Activated naive CD8-positive, alpha-beta T cell treated with anti-CD3 and anti-CD28 coated beads, Interleukin-2, amount 50 U/mL, for 24 hours (primary cell): ENCODE measurements around the gene NFATC2.

Experiments used
- ATAC-seq: fragments of 150-1000 bp; cut with Tn5 transposase; one replicate; pipeline ENCODE4 v1.10.0; 2021
- DNase-seq: peaks from one replicate; pipeline ENCODE4 v3.0.0; 2021
- H3K27ac Mint-ChIP-seq: one replicate; pipeline ENCODE4 v1.8.0; 2021; ENCODE audit warnings: mild to moderate bottlenecking, mixed read lengths
- H3K27me3 Mint-ChIP-seq: one replicate; pipeline ENCODE4 v1.8.0; 2021; ENCODE audit warnings: mixed read lengths
- H3K36me3 Mint-ChIP-seq: one replicate; pipeline ENCODE4 v1.8.0; 2021; ENCODE audit warnings: low read depth, mixed read lengths
- H3K4me1 Mint-ChIP-seq: one replicate; pipeline ENCODE4 v1.8.0; 2021; ENCODE audit warnings: mixed read lengths
- H3K4me3 Mint-ChIP-seq: one replicate; pipeline ENCODE4 v1.8.0; 2021; ENCODE audit warnings: mild to moderate bottlenecking, moderate library complexity, mixed read lengths
- H3K9me3 Mint-ChIP-seq: one replicate; pipeline ENCODE4 v1.8.0; 2021; ENCODE audit warnings: mixed read lengths

The NFATC2 gene

DNA sequence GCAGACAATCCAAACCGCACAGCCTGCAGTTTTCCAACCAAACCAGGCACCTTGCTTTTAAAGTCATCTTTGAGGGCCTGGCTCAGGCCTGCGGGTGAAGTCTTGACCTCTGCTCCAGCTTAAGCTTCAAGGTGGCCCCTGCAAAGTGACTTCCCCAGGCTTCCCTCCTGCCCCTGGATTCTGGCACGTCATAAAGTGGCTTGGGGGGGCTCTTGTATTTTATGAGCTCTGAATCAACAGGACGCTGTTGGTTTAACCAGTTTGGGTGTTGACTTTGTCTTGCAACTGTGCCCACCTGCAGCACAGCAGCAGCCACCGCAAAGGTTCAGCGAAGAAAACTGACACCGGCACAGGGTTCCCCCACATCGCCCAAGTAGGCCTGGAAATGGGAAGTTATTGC lies 81.2 kb downstream of the NFATC2 start:
- no peak overlapping the region for H3K4me3 Mint-ChIP-seq
- peaks cover 50% of the 10 kb centered on the region for H3K4me1 Mint-ChIP-seq
- no peaks in the 10 kb centered on the region for H3K27me3 Mint-ChIP-seq
- no peak for DNase-seq
- no peak for ATAC-seq
- H3K36me3 Mint-ChIP-seq, result peaks cover 47% of the 10 kb centered on the region
- peak overlapping the region; percentile 68 for H3K27ac Mint-ChIP-seq
- H3K9me3 Mint-ChIP-seq, result no peaks in the 10 kb centered on the region

DNA sequence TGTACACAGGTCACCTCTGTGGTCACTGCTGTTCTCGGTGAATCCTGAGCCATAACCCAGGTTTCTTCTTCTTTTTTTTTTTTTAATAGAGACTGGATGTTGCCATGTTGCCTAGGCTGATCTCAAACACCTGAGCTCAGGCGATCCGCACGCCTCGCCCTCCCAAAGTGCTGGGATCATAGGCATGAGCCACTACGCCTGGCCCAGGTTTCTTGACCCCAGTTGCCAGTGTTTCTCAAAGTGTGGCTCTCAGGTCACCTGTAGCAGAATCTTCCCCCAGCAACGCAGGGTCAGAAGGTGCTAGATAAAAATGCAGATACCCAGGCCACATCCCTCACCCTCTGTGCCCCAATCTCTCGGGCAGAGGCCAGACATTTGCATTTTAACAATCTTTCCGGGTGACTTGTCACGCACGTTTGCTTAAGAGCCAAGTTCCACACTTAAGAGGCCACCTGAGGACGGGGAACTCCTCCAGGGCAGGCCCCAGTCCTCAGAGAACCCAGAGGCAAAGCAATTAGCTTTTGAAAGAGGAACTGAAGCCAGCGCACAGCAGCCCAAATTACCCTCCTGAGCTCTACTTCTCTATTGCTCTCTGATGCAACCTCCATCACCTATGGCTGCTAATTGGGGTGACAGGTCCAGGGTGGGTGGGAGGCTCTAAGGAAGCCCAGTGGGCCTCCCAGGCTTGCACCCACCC lies 81.8 kb downstream of the NFATC2 start:
- Mint-ChIP-seq H3K27ac (peak overlapping the region; percentile 68), H3K9me3 (no peaks in the 10 kb centered on the region), H3K36me3 (peaks cover 43% of the 10 kb centered on the region), H3K27me3 (no peaks in the 10 kb centered on the region), H3K4me1 (peaks cover 53% of the 10 kb centered on the region), H3K4me3 (no peak overlapping the region)
- DNase-seq (no peak), ATAC-seq (peak; percentile 34)

DNA sequence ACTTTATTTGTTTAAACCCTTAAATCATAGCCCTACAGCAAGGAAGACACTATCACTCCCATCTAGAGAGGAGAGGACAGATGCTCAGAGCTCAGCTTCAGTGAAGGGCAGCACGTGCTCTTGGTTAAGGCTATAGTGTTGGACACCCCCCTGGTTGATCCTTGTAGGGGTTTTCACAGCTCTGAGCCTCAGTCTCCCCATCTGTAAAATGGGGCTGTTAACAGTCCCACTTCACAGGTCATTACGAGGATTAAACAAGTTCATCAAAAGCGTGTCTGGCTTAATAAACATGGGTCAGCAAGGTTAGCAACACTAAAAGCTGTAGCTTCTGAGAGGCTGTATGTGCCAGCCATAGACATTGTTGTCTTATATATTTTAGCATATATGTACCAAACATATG lies 82.4 kb downstream of the NFATC2 start:
- Mint-ChIP-seq H3K36me3 (peaks cover 42% of the 10 kb centered on the region), H3K9me3 (no peaks in the 10 kb centered on the region), H3K27ac (no peak overlapping the region), H3K4me1 (peaks cover 52% of the 10 kb centered on the region), H3K27me3 (no peaks in the 10 kb centered on the region), H3K4me3 (no peak overlapping the region)
- ATAC-seq (no peak), DNase-seq (no peak)

DNA sequence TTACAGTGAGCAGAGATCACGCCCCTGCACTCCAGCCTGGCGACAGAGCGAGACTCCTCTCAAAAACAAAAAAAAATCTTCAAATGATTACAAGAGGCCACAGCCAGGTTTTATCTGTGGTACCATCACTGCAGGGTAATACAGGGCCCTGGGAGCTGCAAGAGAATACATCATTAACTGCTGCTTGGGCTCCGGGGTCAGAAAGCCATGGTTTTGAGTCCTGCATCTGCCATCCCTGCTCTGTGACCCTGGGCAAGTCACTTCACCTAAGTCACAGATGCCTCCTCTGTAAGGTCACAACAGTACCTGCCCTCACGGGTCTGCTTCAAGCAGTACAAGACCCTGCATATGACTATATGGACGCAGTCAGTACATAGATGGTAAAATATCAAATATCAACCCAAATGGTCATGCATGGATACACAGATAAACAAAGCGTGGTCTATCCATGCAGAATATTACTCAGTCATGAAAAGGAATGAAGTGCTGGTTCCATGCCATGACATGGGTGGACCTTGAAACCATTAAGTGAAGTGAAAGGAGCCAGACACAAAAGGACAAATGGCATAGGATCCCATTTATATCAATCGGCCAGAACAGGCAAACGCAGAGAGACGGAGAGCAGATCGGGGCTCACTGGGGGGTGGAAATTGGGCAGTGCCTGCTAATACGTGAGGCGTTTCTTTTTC lies 83.6 kb downstream of the NFATC2 start:
- H3K27me3 Mint-ChIP-seq, result no peaks in the 10 kb centered on the region

DNA sequence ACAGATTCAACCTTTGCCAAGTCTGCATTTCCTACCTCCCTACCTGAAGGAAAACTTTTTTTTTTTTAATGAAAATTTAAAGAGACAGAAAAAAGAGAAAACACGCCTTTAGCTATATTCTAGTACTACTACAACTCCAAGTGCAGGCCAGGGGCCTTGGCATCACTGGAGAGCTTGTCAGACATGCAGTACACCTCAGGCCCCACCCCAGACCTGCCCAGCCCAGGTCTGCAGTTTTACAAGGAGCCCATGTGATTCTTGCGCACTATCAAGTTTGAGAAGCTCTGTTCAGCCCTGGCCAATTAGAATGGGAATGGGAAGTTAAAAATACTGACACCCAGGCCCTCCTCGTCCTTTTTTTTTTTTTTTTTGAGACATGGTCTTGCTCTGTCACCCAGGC lies 85.0 kb downstream of the NFATC2 start:
- Mint-ChIP-seq H3K27ac (peak overlapping the region; percentile 76), H3K27me3 (no peaks in the 10 kb centered on the region), H3K9me3 (no peaks in the 10 kb centered on the region), H3K4me1 (peaks cover 38% of the 10 kb centered on the region), H3K4me3 (no peak overlapping the region), H3K36me3 (peaks cover 53% of the 10 kb centered on the region)
- no peak for DNase-seq
- ATAC-seq, result no peak

More for the DNA sequence above, 83.6 kb downstream of the NFATC2 start:
- Mint-ChIP-seq H3K27ac (no peak overlapping the region), H3K4me1 (peaks cover 45% of the 10 kb centered on the region), H3K36me3 (peaks cover 48% of the 10 kb centered on the region), H3K4me3 (no peak overlapping the region), H3K9me3 (no peaks in the 10 kb centered on the region)
- DNase-seq (no peak), ATAC-seq (no peak)

DNA sequence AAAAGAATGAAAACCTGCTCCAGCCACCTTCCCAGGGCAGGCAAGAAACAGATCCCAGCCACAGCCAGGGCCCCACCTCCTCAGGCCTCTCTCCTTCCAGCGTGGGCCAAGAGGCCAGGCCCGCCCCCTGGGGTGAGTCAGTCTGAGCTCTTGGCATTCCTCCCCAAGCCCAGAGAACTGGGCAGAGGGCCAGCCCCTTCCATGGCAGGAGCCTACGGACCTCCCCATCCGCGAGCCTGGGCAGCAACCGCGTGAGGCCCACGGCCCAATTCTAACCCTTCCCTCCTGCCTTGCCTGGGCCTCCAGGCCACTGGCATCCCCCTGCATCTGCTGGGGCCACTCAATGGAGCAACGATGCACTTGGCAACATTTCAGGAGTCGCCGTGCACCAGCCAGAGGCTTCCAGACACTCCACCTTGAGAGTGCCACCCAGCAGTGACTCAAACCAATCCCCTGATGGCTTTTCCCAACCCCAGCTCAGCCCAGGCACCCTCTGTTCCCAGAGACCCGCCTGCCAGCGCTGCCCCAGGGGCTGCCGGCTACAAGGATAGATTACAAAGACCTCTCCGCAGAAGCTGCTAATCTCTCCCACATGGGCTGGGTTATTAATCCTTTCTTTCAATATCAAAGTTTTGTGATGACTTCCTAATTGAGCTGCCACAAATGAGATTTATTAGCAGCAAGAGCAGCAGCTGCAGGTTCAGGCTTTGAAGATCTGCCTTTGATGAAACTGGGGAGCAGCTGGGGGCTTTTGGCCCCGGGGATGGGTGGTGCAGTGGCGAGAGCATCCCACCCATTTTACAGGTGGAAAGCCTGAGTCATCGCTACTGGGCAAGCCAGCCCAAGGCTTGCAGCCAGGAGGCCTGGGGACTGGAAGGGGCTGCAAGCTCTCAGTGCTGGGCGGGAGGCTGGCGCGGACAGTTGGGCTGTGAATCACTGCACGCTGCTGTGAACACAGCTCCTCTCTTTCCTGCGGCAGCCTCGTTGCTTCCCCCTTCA lies 85.7 kb downstream of the NFATC2 start:
- peak overlapping the region; percentile 76 for H3K27ac Mint-ChIP-seq

DNA sequence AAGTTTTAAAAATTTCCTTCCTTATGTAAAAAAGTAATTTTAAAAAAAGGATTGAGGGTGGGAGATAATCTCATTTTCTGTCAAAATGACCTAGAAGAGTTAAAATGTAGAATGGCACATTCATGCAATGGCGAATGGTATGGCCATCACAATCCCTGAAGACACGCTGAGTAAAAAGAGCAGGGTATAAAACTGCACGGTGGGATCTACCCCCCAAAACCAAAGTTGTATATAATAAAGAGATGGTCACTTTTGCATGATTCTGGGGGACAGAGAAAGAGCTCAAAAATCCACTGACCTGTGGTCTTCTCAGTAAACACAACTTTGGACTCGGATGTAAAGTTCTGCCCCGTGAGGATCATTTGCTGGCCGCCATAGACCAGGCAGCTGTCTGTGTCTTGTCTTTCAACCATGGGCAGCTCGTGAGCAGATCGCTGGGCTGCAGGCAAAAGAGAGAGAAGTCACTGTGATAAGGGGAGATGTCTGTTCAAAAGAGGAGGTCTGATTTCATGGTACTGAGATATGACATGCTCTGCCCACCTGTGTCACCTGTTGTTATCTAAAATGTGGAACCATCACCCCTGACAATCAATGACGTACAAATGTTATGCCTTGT lies 88.2 kb downstream of the NFATC2 start:
- Mint-ChIP-seq H3K27ac (no peak overlapping the region), H3K4me1 (peaks cover 29% of the 10 kb centered on the region), H3K4me3 (no peak overlapping the region), H3K36me3 (peaks cover 57% of the 10 kb centered on the region), H3K9me3 (no peaks in the 10 kb centered on the region), H3K27me3 (no peaks in the 10 kb centered on the region)
- DNase-seq (no peak), ATAC-seq (no peak)

More for the DNA sequence above, 85.7 kb downstream of the NFATC2 start:
- H3K27me3 Mint-ChIP-seq, result no peaks in the 10 kb centered on the region
- no peak overlapping the region for H3K4me3 Mint-ChIP-seq
- ATAC-seq, result peak; percentile 64
- H3K9me3 Mint-ChIP-seq, result no peaks in the 10 kb centered on the region
- H3K36me3 Mint-ChIP-seq, result peaks cover 57% of the 10 kb centered on the region
- H3K4me1 Mint-ChIP-seq, result peaks cover 38% of the 10 kb centered on the region
- peak; percentile 44 for DNase-seq

DNA sequence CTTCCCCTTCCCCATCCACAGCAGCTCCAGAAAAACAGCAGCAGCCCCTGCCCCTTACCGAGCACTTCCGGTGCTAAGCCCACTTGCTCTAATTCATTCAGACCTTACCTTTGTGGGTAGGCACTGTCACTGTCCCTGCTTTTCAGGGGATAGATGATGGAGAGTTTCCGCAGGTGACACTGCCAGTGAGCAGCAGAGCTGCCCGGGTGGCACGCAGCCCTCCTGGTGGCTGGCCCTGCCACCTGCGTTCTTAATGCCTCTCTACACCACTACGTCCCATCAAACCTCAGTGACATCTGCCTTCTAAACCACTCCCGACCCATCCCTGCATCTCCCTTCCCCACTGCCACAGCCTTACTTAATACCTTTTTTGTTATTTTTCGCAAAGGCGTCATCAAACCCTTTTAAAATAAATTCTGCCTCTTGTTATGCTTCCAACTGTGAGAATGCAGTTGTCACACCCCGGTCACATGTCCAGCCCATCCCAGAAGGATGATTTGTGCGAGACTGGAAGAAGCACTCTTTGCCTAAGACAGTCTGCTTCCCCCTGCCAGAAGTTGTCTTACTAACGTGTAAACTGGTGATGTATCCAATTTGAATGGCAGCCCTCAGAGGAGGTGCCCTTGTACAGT lies 89.7 kb downstream of the NFATC2 start:
- H3K4me3 Mint-ChIP-seq, result no peak overlapping the region
- peaks cover 56% of the 10 kb centered on the region for H3K36me3 Mint-ChIP-seq
- ATAC-seq (no peak), DNase-seq (no peak)
- no peak overlapping the region for H3K27ac Mint-ChIP-seq
- no peaks in the 10 kb centered on the region for H3K27me3 Mint-ChIP-seq
- no peaks in the 10 kb centered on the region for H3K9me3 Mint-ChIP-seq
- H3K4me1 Mint-ChIP-seq, result peaks cover 29% of the 10 kb centered on the region

DNA sequence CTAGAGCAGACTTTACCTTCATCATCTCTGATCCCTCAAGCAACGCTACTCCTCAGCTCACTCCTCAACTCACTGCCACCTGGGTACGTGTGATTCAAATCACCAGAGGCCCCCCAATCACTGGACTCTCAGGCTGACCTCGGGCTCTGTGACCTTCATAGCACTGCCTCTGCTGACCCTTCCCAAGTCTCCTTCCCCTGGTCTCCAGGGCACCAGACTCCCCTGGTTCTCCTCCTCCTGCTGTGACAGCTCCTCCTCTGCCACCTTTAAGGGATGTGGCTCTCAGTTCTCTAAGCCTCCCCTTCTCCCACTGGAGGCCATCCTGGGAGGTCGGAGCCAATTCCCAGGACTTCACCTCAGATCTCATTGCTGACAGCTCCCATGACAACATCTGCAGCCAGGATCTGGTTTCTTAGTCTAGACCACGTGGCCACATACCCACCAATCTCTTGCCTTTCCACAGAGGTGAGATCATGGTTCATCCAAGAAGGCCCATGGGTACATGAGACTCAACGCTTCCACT lies 90.4 kb downstream of the NFATC2 start:
- DNase-seq (no peak), ATAC-seq (no peak)
- H3K4me1 Mint-ChIP-seq, result peaks cover 29% of the 10 kb centered on the region

DNA sequence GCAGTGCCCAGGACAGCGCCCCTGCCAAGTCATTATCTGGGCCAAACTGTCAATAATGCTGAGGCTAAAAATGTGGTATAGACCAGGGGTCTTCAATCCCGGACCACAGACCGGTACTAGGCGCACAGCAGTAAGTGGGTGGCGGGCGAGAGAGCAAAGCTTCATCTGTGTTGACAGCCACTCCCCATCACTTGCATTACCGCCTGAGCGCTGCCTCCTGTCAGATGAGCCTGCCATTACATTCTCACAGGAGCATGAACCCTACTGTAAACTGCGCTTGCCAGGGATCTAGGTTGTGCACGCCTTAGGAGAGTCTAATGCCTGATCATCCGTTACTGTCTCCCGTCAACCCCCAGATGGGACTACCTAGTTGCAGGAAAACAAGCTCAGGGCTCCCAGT lies 91.0 kb downstream of the NFATC2 start:
- no peak overlapping the region for H3K27ac Mint-ChIP-seq
- ATAC-seq (no peak), DNase-seq (no peak)
- H3K9me3 Mint-ChIP-seq, result no peaks in the 10 kb centered on the region
- H3K4me1 Mint-ChIP-seq, result peaks cover 29% of the 10 kb centered on the region
- H3K27me3 Mint-ChIP-seq, result no peaks in the 10 kb centered on the region
- no peak overlapping the region for H3K4me3 Mint-ChIP-seq
- peaks cover 62% of the 10 kb centered on the region for H3K36me3 Mint-ChIP-seq

More for the DNA sequence above, 90.4 kb downstream of the NFATC2 start:
- no peak overlapping the region for H3K27ac Mint-ChIP-seq
- peaks cover 60% of the 10 kb centered on the region for H3K36me3 Mint-ChIP-seq
- H3K27me3 Mint-ChIP-seq, result no peaks in the 10 kb centered on the region
- H3K4me3 Mint-ChIP-seq, result no peak overlapping the region
- no peaks in the 10 kb centered on the region for H3K9me3 Mint-ChIP-seq

DNA sequence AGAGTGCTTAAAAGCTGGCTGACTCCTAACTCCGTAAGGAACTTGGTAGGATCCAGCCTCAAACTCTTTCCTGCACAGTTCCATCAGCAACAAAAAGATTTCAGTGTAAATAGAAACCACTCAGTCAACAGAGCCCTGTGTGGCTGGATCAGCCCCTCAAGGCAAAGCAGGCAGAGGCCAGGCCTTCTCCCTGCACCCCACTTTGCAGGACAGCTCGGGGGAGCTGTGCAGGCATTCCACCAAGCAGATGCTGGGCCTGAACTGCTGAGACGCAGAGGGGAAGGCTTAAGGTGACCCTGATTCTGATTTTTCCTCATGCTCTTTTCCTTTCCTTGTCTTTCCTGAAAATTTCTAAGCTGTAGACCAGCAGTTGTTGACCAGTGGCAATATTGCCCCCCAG lies 91.5 kb downstream of the NFATC2 start:
- peaks cover 64% of the 10 kb centered on the region for H3K36me3 Mint-ChIP-seq
- DNase-seq (no peak), ATAC-seq (no peak)
- H3K27ac Mint-ChIP-seq, result no peak overlapping the region
- no peak overlapping the region for H3K4me3 Mint-ChIP-seq
- H3K27me3 Mint-ChIP-seq, result no peaks in the 10 kb centered on the region
- no peaks in the 10 kb centered on the region for H3K9me3 Mint-ChIP-seq
- H3K4me1 Mint-ChIP-seq, result peaks cover 27% of the 10 kb centered on the region

DNA sequence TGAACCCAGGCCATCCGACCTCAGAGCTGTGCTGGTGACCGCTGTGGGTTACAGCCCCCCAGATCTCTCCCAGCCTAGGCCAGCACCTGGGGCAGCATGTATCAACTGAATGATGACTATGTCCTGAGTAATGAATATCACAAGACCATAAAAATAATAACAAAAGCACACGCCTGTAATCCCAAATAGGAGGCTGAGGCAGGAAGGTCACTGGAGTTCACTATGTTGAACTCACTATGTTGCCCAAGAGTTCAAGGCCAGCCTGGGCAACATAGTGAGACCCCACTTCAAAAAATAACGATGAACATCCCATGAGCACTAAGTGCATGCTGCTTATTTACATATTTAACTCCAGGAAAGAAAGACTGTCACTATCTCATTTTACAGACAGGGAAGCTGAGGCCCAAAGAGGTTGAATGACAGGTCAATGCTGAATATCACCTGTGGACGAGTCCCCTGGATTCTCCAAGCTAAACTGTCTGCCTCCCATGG lies 92.3 kb downstream of the NFATC2 start:
- Mint-ChIP-seq H3K9me3 (no peaks in the 10 kb centered on the region), H3K4me3 (no peak overlapping the region), H3K27me3 (no peaks in the 10 kb centered on the region), H3K27ac (peak overlapping the region; percentile 46), H3K4me1 (peaks cover 29% of the 10 kb centered on the region), H3K36me3 (peaks cover 63% of the 10 kb centered on the region)
- ATAC-seq (no peak), DNase-seq (no peak)

DNA sequence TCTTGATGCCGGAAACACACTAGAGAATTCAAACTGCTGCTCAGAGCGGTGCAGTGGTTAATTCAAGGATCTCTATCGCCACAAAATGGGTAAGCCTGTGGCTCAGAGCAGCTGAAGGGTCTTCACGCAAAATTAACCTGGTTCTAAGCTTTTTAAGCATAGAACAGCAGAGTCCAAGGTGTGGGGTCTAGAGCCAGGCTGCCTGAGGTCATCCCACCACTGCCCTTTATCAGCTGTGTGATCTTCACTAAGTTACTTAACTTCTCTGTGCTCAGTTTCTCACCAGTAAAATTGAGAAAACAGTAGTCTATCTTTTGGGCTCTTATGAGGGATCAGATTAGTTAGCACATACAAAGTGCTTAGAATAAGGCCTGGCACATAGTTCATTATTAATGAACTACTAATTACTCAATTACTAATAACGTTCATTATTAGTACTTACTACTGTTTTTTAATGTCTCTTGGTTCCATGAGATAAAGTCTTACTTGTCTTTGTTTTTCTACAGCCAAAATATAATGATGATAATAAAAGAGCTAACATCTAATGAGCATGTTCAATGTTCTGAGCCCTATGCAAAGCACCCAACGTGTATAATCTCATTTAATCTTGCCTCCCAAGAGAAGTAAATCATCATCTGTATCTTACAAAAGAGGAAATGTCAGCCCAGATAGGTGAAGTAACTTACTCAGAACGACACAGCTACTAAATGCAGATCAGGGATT lies 92.9 kb downstream of the NFATC2 start:
- H3K9me3 Mint-ChIP-seq, result no peaks in the 10 kb centered on the region
- peak overlapping the region; percentile 46 for H3K27ac Mint-ChIP-seq
- H3K4me1 Mint-ChIP-seq, result peaks cover 32% of the 10 kb centered on the region
- ATAC-seq (no peak), DNase-seq (no peak)
- H3K27me3 Mint-ChIP-seq, result no peaks in the 10 kb centered on the region
- H3K36me3 Mint-ChIP-seq, result peaks cover 57% of the 10 kb centered on the region
- H3K4me3 Mint-ChIP-seq, result no peak overlapping the region
